AG09309 (cell line): Measurements from ENCODE around the gene OR2B6.
"Not testable (repeated sequence)": the region's sequence is repeated elsewhere in the genome, so short reads cannot be mapped to it uniquely, and the experiment has no call there.

Experiments used
- DNase-seq: peaks from one replicate; pipeline ENCODE4 v3.0.0-alpha.2; 2010; ENCODE audit warnings: low read depth
- H3K4me3 ChIP-seq: 2 replicates; pipeline ENCODE4 v1.5.1; 2011; ENCODE audit warnings: mild to moderate bottlenecking, low read depth, low read length, moderate library complexity; ENCODE audit not compliant: control insufficient read depth
- CTCF ChIP-seq: IDR thresholded peaks from 2 replicates; pipeline ENCODE4 v1.5.1; 2011; ENCODE audit warnings: mild to moderate bottlenecking, low read depth, low read length, inconsistent platforms; ENCODE audit not compliant: insufficient read depth, control insufficient read depth; ENCODE audit errors: missing control alignments

OR2B6 gene

GRCh38 chr6:27940766-27941165 lies 16.3 kb upstream of the OR2B6 start:
- no peak for DNase-seq
- no peak for TF ChIP-seq CTCF
- no peak overlapping the region for H3K4me3 ChIP-seq

DNA sequence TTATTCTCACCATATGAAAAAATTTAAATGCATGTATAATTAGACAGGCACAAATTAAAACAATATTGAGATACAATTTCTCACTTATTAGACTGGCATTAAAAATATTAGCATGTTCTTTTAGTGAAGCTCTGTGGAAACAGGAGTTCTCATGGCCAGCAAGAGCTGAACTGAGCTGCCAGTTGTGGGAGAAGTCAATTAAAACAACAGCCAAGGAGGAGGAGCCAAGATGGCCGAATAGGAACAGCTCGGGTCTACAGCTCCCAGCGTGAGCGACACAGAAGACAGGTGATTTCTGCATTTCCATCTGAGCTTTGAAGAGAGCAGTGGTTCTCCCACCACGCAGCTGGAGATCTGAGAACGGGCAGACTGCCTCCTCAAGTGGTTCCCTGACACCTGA lies 14.0 kb upstream of the OR2B6 start:
- not testable (repeated sequence) for H3K4me3 ChIP-seq, DNase-seq

- TF ChIP-seq CTCF: no peak
- H3K4me3 ChIP-seq: no peak overlapping the region
- no peak for DNase-seq
Observed at GRCh38 chr6:27948237-27948636, 8.8 kb upstream of the OR2B6 start.

- DNase-seq: no peak
- TF ChIP-seq CTCF: no peak
- no peak overlapping the region for H3K4me3 ChIP-seq
Observed at GRCh38 chr6:27951040-27951439, 6.0 kb upstream of the OR2B6 start.

DNA sequence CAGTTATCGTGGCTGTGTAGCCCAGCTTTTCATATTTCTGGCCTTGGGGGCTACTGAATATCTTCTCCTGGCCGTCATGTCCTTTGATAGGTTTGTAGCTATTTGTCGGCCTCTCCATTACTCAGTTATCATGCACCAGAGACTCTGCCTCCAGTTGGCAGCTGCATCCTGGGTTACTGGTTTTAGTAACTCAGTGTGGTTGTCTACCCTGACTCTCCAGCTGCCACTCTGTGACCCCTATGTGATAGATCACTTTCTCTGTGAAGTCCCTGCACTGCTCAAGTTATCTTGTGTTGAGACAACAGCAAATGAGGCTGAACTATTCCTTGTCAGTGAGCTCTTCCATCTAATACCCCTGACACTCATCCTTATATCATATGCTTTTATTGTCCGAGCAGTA lies 475 bp downstream of the OR2B6 start:
- no peak overlapping the region for H3K4me3 ChIP-seq
- TF ChIP-seq CTCF: no peak
- DNase-seq: no peak

GRCh38 chr6:27962506-27962905 lies 5.5 kb downstream of the OR2B6 start:
- no peak for TF ChIP-seq CTCF
- no peak overlapping the region for H3K4me3 ChIP-seq
- DNase-seq: no peak

DNA sequence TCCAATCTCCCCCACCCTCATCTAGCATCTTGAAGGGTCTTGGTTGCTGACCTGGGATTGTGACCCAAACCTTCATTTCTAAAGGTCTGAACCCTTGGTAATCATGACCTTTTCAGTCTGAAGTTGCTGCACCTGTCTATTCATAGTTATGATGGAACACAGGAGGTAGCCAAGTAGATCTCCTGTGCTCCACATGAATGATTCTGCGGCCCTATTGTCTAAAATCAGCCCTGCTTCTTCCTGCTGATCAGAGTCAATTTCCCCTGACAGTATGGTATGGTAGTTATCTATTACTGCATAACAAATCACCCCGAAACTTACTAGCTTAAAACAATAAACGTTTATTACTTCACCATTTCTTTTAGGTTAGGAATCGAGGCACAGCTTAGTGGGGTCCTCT lies 9.0 kb downstream of the OR2B6 start:
- no peak for TF ChIP-seq CTCF
- no peak overlapping the region for H3K4me3 ChIP-seq
- no peak for DNase-seq
